Measurements from ENCODE around the gene ARL15. TPM values are rescaled to one million over a fixed set of nuclear protein-coding genes. Genes with fewer than 3 reads are reported as not detected.
A peak's percentile ranks its signal among the peaks of the same experiment; 100 is the strongest.

ARL15 gene
- total and polyA plus RNA-seq, 2 of the 4 experiments (the other 2 are of a cell fraction): 7.3 to 19.2 TPM

GRCh38 chr5:54007827-54008777 lies 302.3 kb downstream of the ARL15 start:
- peak overlapping the region; percentile 33; the same call in 1 of the 2 replicates for H3K9ac ChIP-seq (ENCODE audit: low read depth, low read length)
- H3K9me1 ChIP-seq (ENCODE audit: insufficient read depth, low read length): no peaks in the 10 kb centered on the region
- ATAC-seq (ENCODE audit: low read depth): peak; percentile 85
- H3K23ac ChIP-seq (ENCODE audit: low read depth, low read length): no peak overlapping the region
- H4K91ac ChIP-seq (ENCODE audit: insufficient read depth, low read depth, low read length): no peak overlapping the region
- TF ChIP-seq CTCF (conservative IDR thresholded peaks at IDR 0.05; ENCODE audit: low read depth, low read length) (no peak), MXI1 (IDR thresholded peaks at IDR 0.05; ENCODE audit: borderline replicate concordance, low read depth, low read length) (no peak), MAFK (IDR thresholded peaks at IDR 0.05; ENCODE audit: low read depth, low read length) (0 out of 2 replicates have a peak, but pooled peaks have one; percentile 22), MAZ (IDR thresholded peaks at IDR 0.05; ENCODE audit: borderline replicate concordance, low read depth, low read length) (no peak), RCOR1 (IDR thresholded peaks at IDR 0.05; ENCODE audit: insufficient replicate concordance, low read length) (no peak), USF2 (IDR thresholded peaks at IDR 0.05; ENCODE audit: low read depth, low read length) (no peak), POLR2A (IDR thresholded peaks at IDR 0.05; ENCODE audit: low read depth, low read length) (no peak), RAD21 (IDR thresholded peaks at IDR 0.05; ENCODE audit: low read length) (no peak)
- peak overlapping the region; percentile 37; the same call in 1 of the 2 replicates for H3K4ac ChIP-seq (ENCODE audit: low read depth, low read length)
- no peak overlapping the region for H2BK15ac ChIP-seq (ENCODE audit: low read depth, low read length)
- H2BK120ac ChIP-seq (ENCODE audit: low read depth, low read length): peak overlapping the region; percentile 54; the same call in 1 of the 2 replicates
- H3K4me3 ChIP-seq (ENCODE audit: insufficient read depth, low read depth, low read length): no peak overlapping the region
- peak; percentile 66 for DNase-seq
- H3K56ac ChIP-seq (ENCODE audit: extremely low read depth, insufficient read depth, low read length): no peak overlapping the region
- H3K4me2 ChIP-seq (ENCODE audit: low read depth, low read length): peak overlapping the region; percentile 67; the same call in 1 of the 2 replicates
- H3K4me1 ChIP-seq (ENCODE audit: control insufficient read depth, insufficient read depth, low read length): peaks cover 4% of the 10 kb centered on the region
- peak overlapping the region; percentile 27; the same call in 1 of the 2 replicates for H2BK20ac ChIP-seq (ENCODE audit: low read depth, low read length)
- no peak overlapping the region for H2AK9ac ChIP-seq (replicated peaks; ENCODE audit: low read depth, low read length, poor library complexity)
- H3K36me3 ChIP-seq (ENCODE audit: control insufficient read depth, insufficient read depth, low read length): no peaks in the 10 kb centered on the region
- intact Hi-C loops (cut with micrococcal nuclease): no loop called here
- peak overlapping the region; percentile 14; the same call in 1 of the 2 replicates for H3K27ac ChIP-seq (ENCODE audit: insufficient read depth, low read length)
- no peak overlapping the region for H2AFZ ChIP-seq (replicated peaks; ENCODE audit: low read length, poor library complexity)
- dilution Hi-C loops (cut with HindIII; ENCODE audit: low sequenced_read_pairs, unreplicated experiment): no loop called here
- CTCF ChIA-PET: no interaction called here
- in situ Hi-C loops (cut with MboI; ENCODE audit: low sequenced_read_pairs): no loop called here
- H4K20me1 ChIP-seq (ENCODE audit: insufficient read depth, low read length): no peaks in the 10 kb centered on the region
- H3K14ac ChIP-seq (replicated peaks; ENCODE audit: low read depth, low read length): no peak overlapping the region; the same call in 1 of the 2 replicates
- no TSS peak for BruUV-seq (replicated peaks)
- H3K79me1 ChIP-seq (ENCODE audit: low read depth in 1 of 2, low read length in 2 of 2): no peaks in the 10 kb centered on the region
- no peaks in the 10 kb centered on the region for H3K27me3 ChIP-seq (ENCODE audit: control insufficient read depth, insufficient read depth, low read length)
- H3K9me3 ChIP-seq (ENCODE audit: control insufficient read depth, insufficient read depth, low read length): no peaks in the 10 kb centered on the region
- POLR2A ChIA-PET (ENCODE audit: unreplicated experiment): no interaction called here
- H2BK5ac ChIP-seq (ENCODE audit: low read depth, low read length, poor library complexity, severe bottlenecking): peak overlapping the region; percentile 1
- H3K18ac ChIP-seq (ENCODE audit: low read depth, low read length): peak overlapping the region; percentile 80
- WGBS, 2 experiments (ENCODE audit: extremely low coverage in 2 of 2, insufficient read length in 1 of 2): no CpG with 5 or more reads among the region's 6 CpGs
- H4K5ac ChIP-seq (ENCODE audit: low read depth, low read length): peak overlapping the region; percentile 46; the same call in 1 of the 2 replicates
- no peak overlapping the region for H2AK5ac ChIP-seq (ENCODE audit: low read depth, low read length)
- peak overlapping the region in 1 of 2 experiments; percentile 41; a peak in 2 of 4 replicates for H4K8ac ChIP-seq (ENCODE audit: low read depth in 2 of 2, low read length in 2 of 2)
